ENCODE results near the gene CERS3.

The CERS3 gene

GRCh38 chr15:100529556-100529955 lies 806 bp upstream of the CERS3 start:
- Histone ChIP-seq H3K4me2 (ENCODE audit: low read depth, low read length, poor library complexity, severe bottlenecking) (no peak overlapping the region), H3K9me3 (ENCODE audit: insufficient read depth, low read depth, low read length) (no peaks in the 10 kb centered on the region), H3K79me2 (ENCODE audit: insufficient read depth, low read length) (no peaks in the 10 kb centered on the region), H3K36me3 (ENCODE audit: insufficient read depth, low read length) (no peaks in the 10 kb centered on the region), H4K20me1 (ENCODE audit: insufficient read depth, low read length, poor library complexity, severe bottlenecking) (no peaks in the 10 kb centered on the region), H3K4me3 (ENCODE audit: low read length, poor library complexity, severe bottlenecking) (no peak overlapping the region), H3K4me1 (ENCODE audit: insufficient read depth, low read length, poor library complexity, severe bottlenecking) (no peaks in the 10 kb centered on the region), H3K27me3 (ENCODE audit: insufficient read depth, low read length, poor library complexity, severe bottlenecking) (no peaks in the 10 kb centered on the region), H3K9me2 (replicated peaks; ENCODE audit: low read depth, low read length) (no peaks in the 10 kb centered on the region), H3K9ac (ENCODE audit: low read depth, low read length, poor library complexity, severe bottlenecking) (no peak overlapping the region), H2AFZ (ENCODE audit: low read length) (no peak overlapping the region), H3F3A (ENCODE audit: low read depth) (no peaks in the 10 kb centered on the region)
- TF ChIP-seq EZH2phosphoT487 (IDR thresholded peaks at IDR 0.05; ENCODE audit: borderline replicate concordance) = no peak
- TF ChIP-seq CTCF (conservative IDR thresholded peaks at IDR 0.05; ENCODE audit: low read length) = no peak

- Histone ChIP-seq H3K27me3 (ENCODE audit: insufficient read depth, low read length, poor library complexity, severe bottlenecking) (no peaks in the 10 kb centered on the region), H3K79me2 (ENCODE audit: insufficient read depth, low read length) (no peaks in the 10 kb centered on the region), H3F3A (ENCODE audit: low read depth) (no peaks in the 10 kb centered on the region), H3K4me3 (ENCODE audit: low read length, poor library complexity, severe bottlenecking) (no peak overlapping the region), H3K4me1 (ENCODE audit: insufficient read depth, low read length, poor library complexity, severe bottlenecking) (peaks cover 4% of the 10 kb centered on the region), H3K4me2 (ENCODE audit: low read depth, low read length, poor library complexity, severe bottlenecking) (no peak overlapping the region), H2AFZ (ENCODE audit: low read length) (no peak overlapping the region), H4K20me1 (ENCODE audit: insufficient read depth, low read length, poor library complexity, severe bottlenecking) (no peaks in the 10 kb centered on the region), H3K9me3 (ENCODE audit: insufficient read depth, low read depth, low read length) (no peaks in the 10 kb centered on the region), H3K36me3 (ENCODE audit: insufficient read depth, low read length) (no peaks in the 10 kb centered on the region), H3K9me2 (replicated peaks; ENCODE audit: low read depth, low read length) (no peaks in the 10 kb centered on the region), H3K9ac (ENCODE audit: low read depth, low read length, poor library complexity, severe bottlenecking) (no peak overlapping the region)
- no peak; the same call in 1 of the 2 replicates for TF ChIP-seq CTCF (conservative IDR thresholded peaks at IDR 0.05; ENCODE audit: low read length)
- TF ChIP-seq EZH2phosphoT487 (IDR thresholded peaks at IDR 0.05; ENCODE audit: borderline replicate concordance) = no peak
Observed at GRCh38 chr15:100526027-100526481, 2.7 kb downstream of the CERS3 start.

GRCh38 chr15:100525436-100525835 lies 3.3 kb downstream of the CERS3 start:
- H3K9ac ChIP-seq (ENCODE audit: low read depth, low read length, poor library complexity, severe bottlenecking) = no peak overlapping the region
- no peak overlapping the region for H2AFZ ChIP-seq (ENCODE audit: low read length)
- peaks cover 10% of the 10 kb centered on the region for H3K4me1 ChIP-seq (ENCODE audit: insufficient read depth, low read length, poor library complexity, severe bottlenecking)
- no peaks in the 10 kb centered on the region for H4K20me1 ChIP-seq (ENCODE audit: insufficient read depth, low read length, poor library complexity, severe bottlenecking)
- no peaks in the 10 kb centered on the region for H3K27me3 ChIP-seq (ENCODE audit: insufficient read depth, low read length, poor library complexity, severe bottlenecking)
- no peaks in the 10 kb centered on the region for H3K9me2 ChIP-seq (replicated peaks; ENCODE audit: low read depth, low read length)
- no peak overlapping the region for H3K4me3 ChIP-seq (ENCODE audit: low read length, poor library complexity, severe bottlenecking)
- H3K79me2 ChIP-seq (ENCODE audit: insufficient read depth, low read length) = no peaks in the 10 kb centered on the region
- H3K4me2 ChIP-seq (ENCODE audit: low read depth, low read length, poor library complexity, severe bottlenecking) = no peak overlapping the region
- no peaks in the 10 kb centered on the region for H3K9me3 ChIP-seq (ENCODE audit: insufficient read depth, low read depth, low read length)
- no peaks in the 10 kb centered on the region for H3F3A ChIP-seq (ENCODE audit: low read depth)
- TF ChIP-seq CTCF (conservative IDR thresholded peaks at IDR 0.05; ENCODE audit: low read length) (no peak), EZH2phosphoT487 (IDR thresholded peaks at IDR 0.05; ENCODE audit: borderline replicate concordance) (no peak)
- H3K36me3 ChIP-seq (ENCODE audit: insufficient read depth, low read length) = no peaks in the 10 kb centered on the region
